ENCODE data around the gene NPR3.

- TF ChIP-seq YY1 (IDR thresholded peaks at IDR 0.05; ENCODE audit: low read depth) (no peak), TEAD4 (IDR thresholded peaks at IDR 0.05) (no peak), EP300 (IDR thresholded peaks at IDR 0.05; ENCODE audit: borderline replicate concordance) (no peak), CEBPB (IDR thresholded peaks at IDR 0.05) (no peak), RAD21 (IDR thresholded peaks at IDR 0.05; ENCODE audit: low read depth) (no peak)
Observed at GRCh38 chr5:32712481-32713360, 1.6 kb downstream of the NPR3 start.

Measured in Ishikawa (cell line).